GM18867 (cell line): ENCODE data around the gene OR5H1.
"Not testable (repeated sequence)": the region's sequence is repeated elsewhere in the genome, so short reads cannot be mapped to it uniquely, and the experiment has no call there.

Experiments
- ATAC-seq: cut with Tn5 transposase; IDR thresholded peaks from one replicate; pipeline ENCODE4 v1.9.1; 2021; ENCODE audit warnings: mild to moderate bottlenecking, moderate library complexity; ENCODE audit not compliant: unreplicated experiment

OR5H1 gene

DNA sequence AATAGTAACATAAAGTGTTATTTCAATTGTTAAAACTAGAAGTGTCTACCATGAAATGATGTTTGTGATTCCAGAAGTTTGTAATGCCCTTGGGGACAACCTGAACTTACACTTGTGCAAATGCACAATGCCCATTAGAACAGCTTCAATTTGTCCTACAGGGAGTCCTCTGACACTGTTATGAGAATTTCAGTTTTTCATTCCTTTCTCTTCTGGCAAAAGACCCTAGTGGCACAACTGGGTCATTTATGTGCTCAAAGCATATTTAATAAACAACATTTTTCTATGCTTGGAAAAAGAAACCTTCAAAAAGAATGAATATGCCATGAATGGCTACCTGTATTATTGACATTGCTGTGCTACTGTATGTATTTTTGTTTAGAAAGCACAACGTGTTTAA lies at the start of gene OR5H1:
TSS of gene OR5H1 (plus strand) at position 301 of the 400 bp plus-strand sequence. CDS start 1,977 bp downstream, outside the sequence.
- no peak for ATAC-seq

DNA sequence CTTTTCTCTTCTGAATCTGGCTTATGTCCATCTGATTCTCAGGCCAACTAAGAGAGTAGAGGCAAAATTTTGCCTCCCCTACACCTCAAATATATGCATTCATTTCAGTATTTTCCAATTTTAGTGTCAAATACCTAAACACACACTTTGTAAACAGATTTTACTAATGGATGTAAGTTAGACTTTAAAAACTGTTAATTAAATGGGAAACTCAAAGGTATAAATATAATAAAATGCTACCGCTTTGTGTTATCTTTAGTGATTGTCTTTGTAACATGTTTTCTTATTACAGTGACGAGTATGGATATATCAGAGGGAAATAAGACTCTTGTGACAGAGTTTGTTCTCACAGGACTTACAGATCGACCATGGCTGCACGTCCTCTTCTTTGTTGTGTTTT lies 43.6 kb upstream of the OR5H1 start, which contains the start of gene OR5AC2:
TSS of gene OR5AC2 (plus strand) at position 301 of the 400 bp plus-strand sequence. CDS start at position 301, 0 bp downstream.
- ATAC-seq: no peak

DNA sequence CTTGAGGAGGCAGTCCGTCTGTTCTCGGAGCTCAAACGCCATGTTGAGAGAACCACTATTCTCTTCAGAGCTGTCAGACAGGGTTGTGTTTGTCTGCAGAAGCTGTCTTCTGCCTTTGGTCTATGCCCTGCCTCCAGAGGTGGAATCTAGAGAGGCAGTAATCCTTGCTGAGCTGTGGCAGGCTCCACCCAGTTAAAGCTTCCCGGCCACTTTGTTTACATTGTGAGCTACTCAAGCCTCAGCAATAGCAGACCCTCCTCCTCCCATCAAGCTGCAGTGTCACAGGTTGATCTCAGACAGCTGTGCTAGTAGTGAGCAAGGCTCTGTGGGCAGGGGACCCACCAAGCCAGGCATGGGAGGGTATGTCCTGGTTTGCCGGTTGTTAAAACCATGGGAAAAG lies 34.6 kb upstream of the OR5H1 start:
- ATAC-seq: no peak

DNA sequence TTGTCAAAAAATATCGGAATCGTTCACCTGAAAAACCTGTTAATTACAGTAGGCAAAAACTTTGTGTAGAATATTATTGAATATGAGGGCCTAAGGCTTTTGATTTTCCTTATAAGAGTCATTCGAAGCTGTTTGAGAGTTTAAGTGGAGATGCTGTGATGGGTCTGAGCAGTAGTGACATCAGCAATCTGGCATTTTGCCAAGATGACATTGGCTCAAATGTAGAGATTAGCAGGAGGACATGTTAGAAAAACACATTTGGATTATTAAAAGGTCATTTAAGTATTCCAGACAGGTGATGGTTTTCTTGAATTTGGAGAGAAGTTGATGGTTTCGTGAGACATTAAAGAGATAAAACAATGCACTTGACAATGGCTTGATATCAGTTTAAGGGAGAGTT lies 30.7 kb upstream of the OR5H1 start:
- ATAC-seq: no peak

DNA sequence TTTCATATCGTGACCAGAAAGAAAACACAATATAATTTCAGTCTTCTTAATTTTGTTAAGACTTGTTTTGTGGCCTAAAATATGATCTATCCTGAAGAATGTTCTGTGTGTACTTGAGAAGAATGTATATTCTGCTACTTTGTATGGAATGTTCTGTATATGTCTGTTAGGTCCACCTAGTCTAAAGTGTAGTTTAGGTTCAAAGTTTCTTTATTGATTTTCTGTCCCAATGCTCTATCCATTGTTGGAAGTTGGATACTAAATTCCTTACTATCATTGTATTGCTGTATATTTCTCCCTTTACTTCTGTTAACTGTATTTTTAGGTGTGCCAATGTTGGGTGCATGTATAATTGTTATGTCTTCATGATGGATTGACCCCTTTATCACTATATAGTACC lies 22.4 kb upstream of the OR5H1 start:
- no peak for ATAC-seq

DNA sequence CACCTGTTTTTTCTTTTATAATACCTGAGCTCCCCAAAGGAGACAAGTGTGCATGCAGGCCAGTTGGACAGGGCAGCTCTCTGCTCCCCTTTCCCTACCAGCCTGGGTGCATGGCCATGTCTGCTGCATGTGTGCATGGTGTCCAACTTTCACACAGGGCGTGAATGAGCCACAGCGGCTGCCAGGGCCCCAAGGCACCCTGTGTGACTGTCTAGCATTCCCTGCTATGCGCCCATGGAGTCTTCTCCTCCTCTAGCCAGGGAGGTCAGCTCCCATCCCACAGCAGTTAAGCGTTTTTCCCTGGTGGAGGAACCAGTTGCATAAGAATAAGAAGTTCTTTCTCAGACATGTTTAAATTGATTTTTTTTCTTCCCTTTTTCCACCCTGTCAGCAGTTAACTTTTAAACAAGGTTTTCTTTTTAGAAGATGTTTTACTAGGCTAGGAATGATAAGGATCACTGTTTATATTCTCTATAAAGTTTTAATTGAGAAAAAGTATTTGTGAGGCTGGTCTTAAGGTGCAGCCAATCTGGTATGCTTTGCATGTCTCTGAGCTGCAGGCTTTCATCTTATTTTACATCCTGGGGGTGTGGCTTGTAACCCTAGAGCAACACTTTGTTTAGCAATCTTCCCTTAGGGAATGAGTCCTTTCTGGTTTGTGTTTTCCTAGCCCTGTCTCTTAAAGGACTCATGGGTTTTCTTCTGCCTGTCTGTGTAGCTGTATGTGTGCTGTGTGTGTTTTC lies 20.5 kb upstream of the OR5H1 start:
- no peak for ATAC-seq

DNA sequence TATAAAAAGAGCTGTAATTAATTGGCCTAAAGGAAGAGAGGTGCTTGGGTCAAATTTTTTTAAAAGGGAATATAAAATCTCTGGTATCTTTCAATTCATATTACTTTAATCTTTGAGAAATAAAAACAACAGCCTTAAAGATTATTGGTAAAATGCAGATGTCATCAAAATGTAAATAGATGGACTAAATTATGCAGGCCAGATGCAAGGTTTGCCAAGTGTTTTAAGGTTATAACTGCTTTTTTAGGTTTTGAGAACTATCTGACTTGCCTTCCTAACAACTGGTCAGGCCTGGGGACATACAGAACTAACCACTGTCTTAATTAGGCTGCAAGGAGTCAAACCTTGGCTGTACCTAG lies 20.0 kb upstream of the OR5H1 start:
- no peak for ATAC-seq

DNA sequence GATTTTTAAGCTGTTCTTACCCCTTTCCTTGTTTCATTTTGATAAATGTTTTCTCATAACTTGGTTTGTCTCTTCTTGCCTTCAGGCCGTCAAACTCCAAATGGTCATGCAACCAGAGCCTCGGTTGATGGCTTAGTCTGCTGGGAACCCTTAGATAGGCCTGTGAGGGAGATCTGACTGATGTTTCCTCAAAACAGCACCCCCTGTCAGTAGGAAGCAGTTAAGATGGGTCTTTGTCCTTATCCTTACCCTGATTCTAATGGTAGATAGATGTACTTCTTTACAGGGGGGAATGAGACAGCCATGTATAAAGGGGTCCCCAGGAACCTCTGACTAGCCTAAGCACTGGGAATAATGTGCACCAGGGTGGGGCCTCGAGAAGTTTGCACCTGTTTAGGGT lies 16.3 kb upstream of the OR5H1 start:
- ATAC-seq: no peak

DNA sequence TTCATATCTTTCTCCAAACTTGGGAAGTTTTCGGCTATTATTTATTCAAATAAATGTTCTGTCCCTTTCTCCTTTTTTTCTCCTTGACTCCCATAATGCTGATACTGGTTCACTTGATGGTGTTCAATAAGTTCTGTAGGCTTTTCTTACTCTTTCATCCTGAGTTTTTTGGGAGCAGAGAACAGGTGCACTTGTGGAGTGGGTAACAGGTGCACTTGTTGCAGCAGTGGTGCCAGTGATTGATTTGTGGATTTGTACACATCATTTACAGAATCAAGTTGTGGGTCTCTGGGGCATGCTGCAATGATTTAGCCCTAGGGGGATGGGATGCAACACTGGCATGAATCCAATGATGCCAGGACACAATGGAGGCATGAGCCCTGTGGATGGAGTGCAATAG lies 14.8 kb upstream of the OR5H1 start:
- ATAC-seq: no peak

DNA sequence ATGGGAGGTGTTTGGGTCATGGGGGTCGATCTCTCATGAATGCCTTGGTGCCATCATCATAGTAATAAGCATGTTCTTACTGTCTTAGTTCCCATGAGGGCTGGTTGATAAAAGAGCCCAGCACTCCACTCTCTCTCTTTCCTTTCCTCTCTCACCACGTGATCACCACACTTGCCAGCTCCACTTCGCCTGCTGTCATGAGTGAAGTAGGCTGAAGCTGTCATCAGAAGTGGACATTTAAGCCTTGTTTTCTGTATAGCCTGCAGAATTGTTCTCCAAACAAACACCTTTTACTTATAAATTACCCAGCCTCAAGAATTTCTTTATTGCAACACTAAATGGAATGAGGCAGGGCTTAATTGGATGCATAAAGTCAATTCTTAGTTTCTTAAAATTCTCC lies 6.1 kb downstream of the OR5H1 start:
- ATAC-seq: no peak

DNA sequence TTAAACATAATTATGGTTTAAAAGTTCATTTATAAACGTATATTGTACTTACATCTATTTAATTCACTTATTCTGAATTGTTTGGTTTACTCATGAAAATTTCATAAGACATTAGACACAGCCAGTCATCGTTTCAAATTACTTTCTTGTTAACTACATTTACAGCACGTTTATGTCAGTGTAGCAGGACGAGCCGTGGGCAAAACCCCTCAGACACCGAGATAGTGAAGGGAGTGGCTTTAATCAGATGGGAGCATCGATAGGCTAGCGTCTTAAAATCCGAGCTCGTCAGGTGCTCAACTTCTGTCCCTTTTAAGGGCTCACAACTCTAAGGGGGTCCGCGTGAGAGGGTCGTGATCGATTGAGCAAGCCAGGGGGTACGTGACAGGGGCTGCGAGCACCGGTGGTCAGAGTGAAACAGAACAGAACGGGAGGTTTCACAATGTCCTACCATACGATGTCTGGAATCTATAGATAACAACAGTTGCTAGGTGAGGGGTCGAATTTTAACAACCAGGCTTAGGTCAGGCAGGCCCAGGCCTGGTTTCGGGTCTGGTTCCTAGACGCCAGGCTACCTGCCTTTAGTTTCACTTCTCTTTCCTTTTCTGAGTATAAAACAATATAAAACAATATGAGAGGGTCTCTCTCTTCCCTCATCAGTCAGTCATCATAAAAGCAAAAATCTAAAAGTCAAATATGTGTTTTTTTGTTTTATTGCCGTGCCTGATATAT lies 7.5 kb downstream of the OR5H1 start:
- not testable (repeated sequence) for ATAC-seq

DNA sequence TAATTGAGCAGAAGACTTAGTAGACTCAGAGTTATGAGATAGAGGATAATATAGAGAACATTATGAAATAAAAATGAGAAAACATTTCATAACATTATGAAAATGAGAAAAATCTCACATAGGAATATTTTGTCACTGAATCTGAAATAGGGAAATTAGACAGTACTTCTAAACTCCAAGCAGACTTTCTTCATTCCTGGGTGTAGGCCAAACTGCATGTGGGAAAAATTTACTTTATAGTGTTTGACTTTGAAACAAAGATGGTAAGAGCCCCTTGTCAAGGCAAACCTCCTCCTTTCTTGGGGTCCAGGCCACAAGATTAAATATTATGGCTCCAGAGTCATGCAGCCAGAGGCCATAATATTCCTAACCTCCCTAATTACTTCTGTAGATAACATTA lies 10.0 kb downstream of the OR5H1 start:
- no peak for ATAC-seq

DNA sequence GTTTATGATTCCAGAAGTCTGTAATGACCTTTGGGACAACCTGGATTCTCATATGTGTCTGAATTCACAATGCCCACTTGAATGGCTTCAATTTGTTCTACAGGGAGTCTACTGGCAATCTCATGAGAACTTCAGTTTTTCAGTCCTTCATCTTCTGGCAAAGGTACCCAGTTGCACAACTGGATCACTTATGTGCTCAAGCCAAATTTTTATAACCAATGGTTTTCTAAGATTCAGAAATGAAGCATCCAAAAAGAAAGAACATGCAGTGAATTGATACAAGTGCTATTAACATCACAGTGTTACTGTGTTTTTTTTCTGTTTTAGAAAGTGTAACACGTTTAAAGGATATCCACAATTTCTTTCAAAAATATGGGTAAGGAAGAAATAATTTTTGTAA lies 16.7 kb downstream of the OR5H1 start, which contains the start of gene OR5H14:
TSS of gene OR5H14 (plus strand) at position 301 of the 400 bp plus-strand sequence. CDS start 1,907 bp downstream, outside the sequence.
- no peak for ATAC-seq

DNA sequence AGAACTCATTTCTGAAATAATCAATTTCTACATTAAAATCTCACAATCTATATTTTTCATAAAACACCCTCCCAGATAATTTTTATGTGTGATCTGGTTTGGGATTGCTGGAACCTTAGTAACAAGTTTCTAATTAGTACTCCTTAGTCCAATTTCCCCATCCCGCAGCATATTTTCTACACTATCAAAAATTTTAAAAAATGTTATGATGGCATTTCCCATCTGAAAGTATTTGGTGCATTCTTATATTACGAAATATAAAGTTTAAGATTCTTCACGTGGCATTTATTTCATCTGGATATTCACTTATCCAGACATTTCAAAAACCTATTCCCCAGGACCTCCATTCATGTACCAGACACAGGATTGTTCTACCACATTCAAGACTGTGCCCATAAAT lies 18.2 kb downstream of the OR5H1 start:
- ATAC-seq: no peak

DNA sequence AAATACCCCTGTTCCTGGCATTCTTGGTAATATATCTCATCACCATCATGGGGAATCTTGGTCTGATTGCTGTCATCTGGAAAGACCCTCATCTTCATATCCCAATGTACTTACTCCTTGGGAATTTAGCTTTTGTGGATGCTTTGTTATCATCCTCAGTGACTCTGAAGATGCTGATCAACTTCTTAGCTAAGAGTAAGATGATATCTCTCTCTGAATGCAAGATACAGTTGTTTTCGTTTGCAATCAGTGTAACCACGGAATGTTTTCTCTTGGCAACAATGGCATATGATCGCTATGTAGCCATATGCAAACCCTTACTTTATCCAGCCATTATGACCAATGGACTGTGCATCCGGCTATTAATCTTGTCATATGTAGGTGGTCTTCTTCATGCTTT lies 18.9 kb downstream of the OR5H1 start:
- not testable (repeated sequence) for ATAC-seq

DNA sequence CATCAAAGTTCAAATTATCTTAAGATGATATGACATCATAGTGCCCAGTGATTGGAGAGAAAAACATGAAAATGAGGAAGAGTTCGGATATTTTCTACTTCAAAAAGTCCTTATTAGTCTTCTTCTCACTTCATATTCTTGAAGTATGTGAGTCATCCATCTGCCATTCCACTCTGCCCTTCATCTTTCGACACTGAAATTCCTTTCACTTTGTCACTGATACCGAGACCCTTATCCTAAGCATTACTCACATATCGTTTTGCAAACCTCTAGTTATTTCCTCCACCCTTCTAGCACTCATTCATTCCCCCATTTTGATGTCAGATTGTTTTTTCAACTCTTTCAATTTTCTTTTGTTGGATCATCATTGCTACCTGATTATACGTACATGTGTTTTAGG lies 20.7 kb downstream of the OR5H1 start:
- ATAC-seq: no peak

DNA sequence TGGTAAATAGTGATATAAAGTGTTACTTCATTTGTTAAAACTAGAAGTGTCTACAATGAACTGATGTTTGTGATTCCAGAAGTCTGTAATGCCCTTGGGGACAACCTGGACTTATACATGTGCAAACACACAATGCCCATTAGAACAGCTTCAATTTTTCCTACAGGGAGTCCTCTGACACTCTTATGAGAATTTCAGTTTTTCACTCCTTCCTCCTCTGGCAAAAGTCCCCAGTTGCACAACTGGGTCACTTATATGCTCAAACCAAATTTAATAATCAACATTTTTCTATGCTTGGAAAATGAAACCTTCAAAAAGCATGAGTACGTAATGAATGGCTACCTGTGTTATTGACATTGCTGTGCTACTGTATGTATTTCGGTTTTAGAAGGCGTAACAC lies 35.9 kb downstream of the OR5H1 start, which contains the start of gene OR5H15:
TSS of gene OR5H15 (plus strand) at position 301 of the 400 bp plus-strand sequence. CDS start 2,004 bp downstream, outside the sequence.
- ATAC-seq: no peak

DNA sequence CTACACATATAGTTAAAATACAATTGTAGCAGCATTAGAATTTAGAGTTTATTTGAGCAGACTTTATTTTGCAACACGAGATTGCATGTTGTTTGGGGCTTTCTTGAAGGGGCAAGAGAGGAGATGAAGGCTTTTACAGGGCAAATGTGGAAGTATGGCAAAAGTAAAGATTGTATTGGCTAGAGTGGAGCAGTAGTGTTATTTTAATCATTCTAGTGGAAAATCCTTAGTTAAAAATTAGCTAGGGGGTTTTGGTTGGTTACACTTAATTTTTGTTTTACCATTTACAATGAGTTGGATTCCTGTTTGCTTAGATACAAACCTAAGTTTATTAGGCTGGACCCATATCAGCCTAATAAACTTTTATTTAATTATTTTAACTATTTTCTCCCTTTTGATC lies 40.5 kb downstream of the OR5H1 start:
- ATAC-seq: no peak

DNA sequence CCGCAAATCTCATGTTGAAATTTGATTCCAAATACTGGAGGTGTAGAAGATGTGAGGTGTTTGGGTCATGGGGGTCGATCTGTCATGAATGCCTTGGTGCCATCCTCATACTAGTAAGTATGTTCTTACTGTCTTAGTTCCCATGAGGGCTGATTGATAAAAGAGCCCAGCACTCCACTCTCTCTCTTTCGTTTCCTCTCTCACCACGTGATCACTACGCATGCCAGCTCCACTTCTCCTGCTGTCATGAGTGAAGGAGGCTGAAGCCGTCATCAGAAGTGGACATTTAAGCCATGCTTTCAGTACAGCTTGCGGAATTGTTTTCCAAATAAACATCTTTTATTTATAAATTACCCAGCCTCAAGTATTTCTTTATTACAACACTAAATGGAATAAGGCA lies 42.1 kb downstream of the OR5H1 start:
- no peak for ATAC-seq

DNA sequence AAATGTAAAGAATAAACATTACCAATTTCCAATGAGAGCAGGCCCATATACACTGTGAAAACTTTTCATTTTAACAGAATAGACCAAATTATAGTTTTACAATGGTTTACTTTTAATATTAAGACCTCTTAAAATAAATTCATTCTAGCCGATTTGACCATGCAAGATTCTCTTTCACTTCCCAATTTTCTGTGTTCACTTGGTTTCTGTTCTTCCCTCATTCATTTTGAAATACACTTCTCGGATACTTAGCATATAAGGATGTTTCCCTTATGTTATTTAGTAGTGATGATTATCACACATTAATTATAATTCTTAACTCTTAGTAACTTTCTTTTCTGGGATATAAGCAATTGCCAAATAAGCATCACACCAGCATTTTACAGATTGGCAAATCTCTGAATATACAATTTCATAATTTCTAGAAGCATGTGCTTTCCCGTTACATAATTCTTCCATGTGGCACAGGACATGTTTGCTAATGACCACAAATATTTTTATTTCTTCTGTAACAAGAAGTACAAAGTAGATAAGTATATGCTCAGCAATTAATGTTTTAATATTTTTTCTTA lies 49.9 kb downstream of the OR5H1 start:
- peak; percentile 38 for ATAC-seq

DNA sequence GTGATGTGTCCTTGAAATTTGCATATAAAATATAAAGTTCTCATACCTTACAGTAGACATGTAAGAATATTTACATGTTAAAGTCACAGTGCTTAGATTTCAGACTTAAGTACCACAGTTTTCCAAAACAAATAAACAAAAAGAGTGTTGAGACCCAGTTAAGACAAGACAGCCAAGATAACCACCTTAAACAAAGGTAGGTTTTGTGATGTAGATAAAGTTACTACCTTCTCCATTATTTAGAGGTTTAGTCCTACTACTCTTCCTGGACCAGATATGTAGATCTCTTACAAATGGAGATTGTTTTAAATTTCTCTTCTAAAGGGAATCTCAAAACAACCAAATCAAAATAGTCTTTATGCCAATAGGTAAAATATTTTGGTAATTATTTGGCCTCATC lies 51.7 kb downstream of the OR5H1 start:
- ATAC-seq: no peak

DNA sequence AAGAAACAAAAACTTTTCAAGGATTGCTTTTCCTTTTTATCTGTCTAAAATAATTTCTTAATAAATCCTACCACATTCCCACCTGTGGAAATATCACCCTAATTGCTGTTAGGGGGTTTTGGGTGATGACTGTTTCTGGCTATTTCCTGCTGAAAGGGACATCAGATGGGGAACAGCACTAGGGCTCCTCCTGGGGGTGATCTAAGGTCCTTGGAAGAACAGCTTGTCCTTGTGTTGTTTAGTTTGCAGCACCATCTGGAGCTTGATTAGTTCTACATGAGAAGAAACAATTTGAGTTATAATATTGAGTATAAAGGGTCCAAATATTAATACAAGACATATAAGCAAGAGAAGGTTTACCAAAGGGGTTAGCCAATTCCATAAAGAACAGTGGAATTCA lies 54.7 kb downstream of the OR5H1 start:
- ATAC-seq: no peak
